ENCODE data around the gene FAM13A. TPM values are rescaled to one million over a fixed set of nuclear protein-coding genes. Genes with fewer than 3 reads are reported as not detected.

The FAM13A gene
- total and polyA plus RNA-seq, 11 donors = 3.7 to 30.4 (median 11.5) TPM

DNA sequence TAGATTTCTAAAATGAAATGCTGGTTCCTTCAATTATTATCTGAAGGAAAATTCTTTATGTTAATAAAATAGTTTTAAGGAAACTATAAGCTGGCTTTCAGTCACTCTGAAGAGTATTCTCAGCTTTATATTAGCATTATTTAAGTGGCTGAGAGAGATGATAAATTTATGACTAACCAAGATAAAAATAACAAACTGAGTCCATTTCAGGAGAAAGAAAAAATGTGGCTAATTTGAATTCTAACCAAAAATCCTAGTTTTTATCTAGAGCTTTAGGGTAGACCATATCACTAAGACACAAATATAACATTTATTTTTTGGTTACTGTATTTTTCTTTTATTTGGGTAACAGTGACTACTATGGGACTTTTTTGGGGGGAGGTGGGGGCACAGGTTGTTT is 299.9 kb downstream of the FAM13A start:
- intact Hi-C loops (cut with DNase I) = loop anchor here in 1 of 10 donors (5.0 kb wide), 1 partner anchor 35 kb away; no protein-coding TSS in a partner anchor
- H3K27ac ChIP-seq = no peak overlapping the region

DNA sequence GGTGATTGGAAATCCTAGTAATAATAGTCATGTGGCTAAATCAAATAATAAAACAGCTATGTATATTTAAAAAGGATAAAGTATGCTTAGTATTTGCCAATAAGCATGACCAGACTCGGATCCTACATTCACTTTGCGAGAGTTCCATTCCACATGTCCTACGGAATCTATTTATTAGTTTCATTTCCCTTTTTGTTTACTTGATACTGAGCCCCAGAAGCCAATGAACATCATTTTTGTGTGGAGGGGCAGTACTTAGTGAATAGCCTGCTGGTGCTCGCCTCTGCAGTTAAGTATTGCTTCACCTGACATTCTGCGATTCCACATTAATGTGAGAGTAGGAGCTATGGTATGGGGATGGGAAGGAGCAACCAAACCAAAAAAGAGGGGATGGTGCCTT is 300.8 kb downstream of the FAM13A start:
- Histone ChIP-seq H3K4me3 (no peak overlapping the region), H3K36me3 (peaks cover 0 to 42% (median 18%) of the 10 kb centered on the region in 9 donors), H3K9me3 (no peaks in the 10 kb centered on the region), H3K27me3 (no peaks in the 10 kb centered on the region), H3K27ac (no peak overlapping the region), H3K4me1 (peaks cover 4 to 43% (median 25%) of the 10 kb centered on the region in 12 donors)
- TF ChIP-seq, protein P1, sequence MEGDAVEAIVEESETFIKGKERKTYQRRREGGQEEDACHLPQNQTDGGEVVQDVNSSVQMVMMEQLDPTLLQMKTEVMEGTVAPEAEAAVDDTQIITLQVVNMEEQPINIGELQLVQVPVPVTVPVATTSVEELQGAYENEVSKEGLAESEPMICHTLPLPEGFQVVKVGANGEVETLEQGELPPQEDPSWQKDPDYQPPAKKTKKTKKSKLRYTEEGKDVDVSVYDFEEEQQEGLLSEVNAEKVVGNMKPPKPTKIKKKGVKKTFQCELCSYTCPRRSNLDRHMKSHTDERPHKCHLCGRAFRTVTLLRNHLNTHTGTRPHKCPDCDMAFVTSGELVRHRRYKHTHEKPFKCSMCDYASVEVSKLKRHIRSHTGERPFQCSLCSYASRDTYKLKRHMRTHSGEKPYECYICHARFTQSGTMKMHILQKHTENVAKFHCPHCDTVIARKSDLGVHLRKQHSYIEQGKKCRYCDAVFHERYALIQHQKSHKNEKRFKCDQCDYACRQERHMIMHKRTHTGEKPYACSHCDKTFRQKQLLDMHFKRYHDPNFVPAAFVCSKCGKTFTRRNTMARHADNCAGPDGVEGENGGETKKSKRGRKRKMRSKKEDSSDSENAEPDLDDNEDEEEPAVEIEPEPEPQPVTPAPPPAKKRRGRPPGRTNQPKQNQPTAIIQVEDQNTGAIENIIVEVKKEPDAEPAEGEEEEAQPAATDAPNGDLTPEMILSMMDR (IDR thresholded peaks at IDR 0.05) = no peak
- no peak for TF ChIP-seq POLR2A (IDR thresholded peaks at IDR 0.05)
- intact Hi-C loops (cut with DNase I) = loop anchor here in 1 of 10 donors (5.0 kb wide), 1 partner anchor 34 kb away; no protein-coding TSS in a partner anchor
- DNase-seq = no peak
- WGBS, 4 donors = 94 to 98% (median 95%) methylated on average over 5 of the region's 5 CpGs
- no peak for ATAC-seq

More for the DNA sequence above, 299.9 kb downstream of the FAM13A start:
- H3K4me3 ChIP-seq = no peak overlapping the region
- peaks cover 4 to 43% (median 25%) of the 10 kb centered on the region in 12 donors for H3K4me1 ChIP-seq
- no peaks in the 10 kb centered on the region for H3K9me3 ChIP-seq
- no peak for ATAC-seq
- no peak for TF ChIP-seq POLR2A (IDR thresholded peaks at IDR 0.05)
- TF ChIP-seq, protein P1 (IDR thresholded peaks at IDR 0.05) = no peak
- peaks cover 0 to 36% (median 9%) of the 10 kb centered on the region in 9 donors for H3K36me3 ChIP-seq
- H3K27me3 ChIP-seq = no peaks in the 10 kb centered on the region
- no peak for DNase-seq

DNA sequence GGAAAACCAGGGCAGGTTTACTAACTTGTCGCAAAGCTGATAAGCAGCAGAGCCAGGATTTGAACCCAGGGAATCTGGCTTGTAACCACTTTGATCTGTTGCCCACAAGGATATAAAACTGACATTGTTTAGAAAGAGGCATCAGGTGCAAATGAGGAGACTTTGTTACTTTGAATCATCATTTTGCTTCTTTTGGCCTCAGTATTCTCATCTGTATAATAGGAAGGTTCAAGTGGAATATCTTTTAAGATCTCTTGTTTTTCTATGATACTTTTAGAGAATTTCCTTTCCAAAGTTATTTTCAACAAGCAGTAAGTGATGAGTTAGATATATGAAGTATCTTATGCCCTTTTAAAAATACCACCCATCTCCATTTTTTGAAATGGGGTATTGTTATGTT is 301.5 kb downstream of the FAM13A start:
- 80 to 97% (median 96%) methylated on average over 1 of the region's 1 CpG for WGBS, 4 donors
- ATAC-seq (no peak), DNase-seq (no peak)
- Histone ChIP-seq H3K9me3 (no peaks in the 10 kb centered on the region), H3K4me1 (peaks cover 4 to 43% (median 25%) of the 10 kb centered on the region in 12 donors), H3K4me3 (no peak overlapping the region), H3K27ac (no peak overlapping the region), H3K27me3 (no peaks in the 10 kb centered on the region), H3K36me3 (peaks cover 0 to 49% (median 25%) of the 10 kb centered on the region in 9 donors)
- no peak for TF ChIP-seq POLR2A (IDR thresholded peaks at IDR 0.05)
- TF ChIP-seq, protein P1 (IDR thresholded peaks at IDR 0.05) = no peak
- intact Hi-C loops (cut with DNase I) = loop anchor here in 1 of 10 donors (5.0 kb wide), 1 partner anchor 33 kb away; no protein-coding TSS in a partner anchor

DNA sequence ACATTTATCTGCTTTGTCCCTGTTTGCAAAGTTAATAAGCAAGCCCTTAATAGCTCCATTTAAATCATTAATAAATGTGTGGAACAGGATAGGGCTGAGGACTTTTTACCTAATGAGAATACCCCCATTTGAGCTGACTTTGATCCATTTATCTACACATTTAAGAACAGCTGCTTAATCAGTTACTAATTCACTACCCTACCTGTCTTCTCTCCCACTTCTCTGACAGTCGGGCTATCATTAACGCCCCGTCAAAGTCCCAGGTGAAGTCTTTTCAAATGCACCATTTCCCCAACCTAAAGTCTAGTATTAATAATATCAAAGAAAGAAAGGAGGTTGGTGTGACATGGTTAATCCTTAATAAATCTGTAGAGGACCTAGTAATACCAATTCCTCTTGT is 302.2 kb downstream of the FAM13A start:
- TF ChIP-seq, protein P1 (IDR thresholded peaks at IDR 0.05) = no peak
- no peak for TF ChIP-seq POLR2A (IDR thresholded peaks at IDR 0.05)
- peaks cover 4 to 41% (median 22%) of the 10 kb centered on the region in 12 donors for H3K4me1 ChIP-seq
- H3K9me3 ChIP-seq = no peaks in the 10 kb centered on the region
- no peak overlapping the region for H3K27ac ChIP-seq
- H3K4me3 ChIP-seq = no peak overlapping the region
- peaks cover 0 to 55% (median 32%) of the 10 kb centered on the region in 9 donors for H3K36me3 ChIP-seq
- intact Hi-C loops (cut with DNase I) = loop anchor here in 1 of 10 donors (5.0 kb wide), 1 partner anchor 32 kb away; no protein-coding TSS in a partner anchor
- WGBS, 4 donors = 97 to 98% (median 97%) methylated on average over 3 of the region's 3 CpGs
- no peaks in the 10 kb centered on the region for H3K27me3 ChIP-seq
- DNase-seq (no peak), ATAC-seq (no peak)

Data from heart left ventricle (tissue), 16 donors.